ENCODE data around the gene NCKAP5L.
A peak's percentile ranks its signal among the peaks of the same experiment; 100 is the strongest.

Gene NCKAP5L

GRCh38 chr12:49846032-49846431, 17.8 kb upstream of the NCKAP5L start:
- Histone ChIP-seq H3K9me3 (ENCODE audit: control insufficient read depth, insufficient read depth, low read length) (no peaks in the 10 kb centered on the region), H3K36me3 (ENCODE audit: insufficient read depth, low read length) (no peaks in the 10 kb centered on the region), H3K4me1 (ENCODE audit: insufficient read depth, low read length) (peaks cover 10% of the 10 kb centered on the region; the same call in 1 of the 2 replicates), H3K9ac (ENCODE audit: low read depth, low read length) (no peak overlapping the region)

GRCh38 chr12:49843876-49844437, 15.7 kb upstream of the NCKAP5L start:
- H3K9ac ChIP-seq (ENCODE audit: low read depth, low read length) = peak overlapping the region; percentile 100; the same call in 1 of the 2 replicates
- no peaks in the 10 kb centered on the region for H3K36me3 ChIP-seq (ENCODE audit: insufficient read depth, low read length)
- peaks cover 10% of the 10 kb centered on the region; the same call in 1 of the 2 replicates for H3K4me1 ChIP-seq (ENCODE audit: insufficient read depth, low read length)
- no peaks in the 10 kb centered on the region for H3K9me3 ChIP-seq (ENCODE audit: control insufficient read depth, insufficient read depth, low read length)

- H3K4me1 ChIP-seq (ENCODE audit: insufficient read depth, low read length) = peaks cover 10% of the 10 kb centered on the region; the same call in 1 of the 2 replicates
- no peaks in the 10 kb centered on the region for H3K9me3 ChIP-seq (ENCODE audit: control insufficient read depth, insufficient read depth, low read length)
- H3K9ac ChIP-seq (ENCODE audit: low read depth, low read length) = peak overlapping the region; percentile 100
- H3K36me3 ChIP-seq (ENCODE audit: insufficient read depth, low read length) = no peaks in the 10 kb centered on the region
Observed at GRCh38 chr12:49843411-49843810, 15.2 kb upstream of the NCKAP5L start.

- H3K9me3 ChIP-seq (ENCODE audit: control insufficient read depth, insufficient read depth, low read length) = no peaks in the 10 kb centered on the region
- H3K36me3 ChIP-seq (ENCODE audit: insufficient read depth, low read length) = no peaks in the 10 kb centered on the region
- peak within 1 kb of the TSS; percentile 100 for H3K9ac ChIP-seq (ENCODE audit: low read depth, low read length)
- H3K4me1 ChIP-seq (ENCODE audit: insufficient read depth, low read length) = peaks cover 10% of the 10 kb centered on the region; the same call in 1 of the 2 replicates
Observed at GRCh38 chr12:49842519-49843352, 14.5 kb upstream of the NCKAP5L start, which contains the start of gene BCDIN3D. Gene BCDIN3D, minus strand, starts transcription at chr12:49843106. Its CDS starts 19 bp downstream, at chr12:49843087.

- no peaks in the 10 kb centered on the region for H3K9me3 ChIP-seq (ENCODE audit: control insufficient read depth, insufficient read depth, low read length)
- H3K9ac ChIP-seq (ENCODE audit: low read depth, low read length) = no peak overlapping the region
- peaks cover 10% of the 10 kb centered on the region; the same call in 1 of the 2 replicates for H3K4me1 ChIP-seq (ENCODE audit: insufficient read depth, low read length)
- no peaks in the 10 kb centered on the region for H3K36me3 ChIP-seq (ENCODE audit: insufficient read depth, low read length)
Observed at GRCh38 chr12:49838973-49839633, 10.9 kb upstream of the NCKAP5L start.

- Histone ChIP-seq H3K9me3 (ENCODE audit: control insufficient read depth, insufficient read depth, low read length) (no peaks in the 10 kb centered on the region), H3K9ac (ENCODE audit: low read depth, low read length) (no peak overlapping the region), H3K4me1 (ENCODE audit: insufficient read depth, low read length) (no peaks in the 10 kb centered on the region), H3K36me3 (ENCODE audit: insufficient read depth, low read length) (no peaks in the 10 kb centered on the region)
Observed at GRCh38 chr12:49832836-49833421, 4.7 kb upstream of the NCKAP5L start.

GRCh38 chr12:49831717-49832116, 3.5 kb upstream of the NCKAP5L start:
- Histone ChIP-seq H3K4me1 (ENCODE audit: insufficient read depth, low read length) (peaks cover 4% of the 10 kb centered on the region), H3K9me3 (ENCODE audit: control insufficient read depth, insufficient read depth, low read length) (no peaks in the 10 kb centered on the region), H3K9ac (ENCODE audit: low read depth, low read length) (no peak overlapping the region), H3K36me3 (ENCODE audit: insufficient read depth, low read length) (no peaks in the 10 kb centered on the region)

- Histone ChIP-seq H3K36me3 (ENCODE audit: insufficient read depth, low read length) (no peaks in the 10 kb centered on the region), H3K4me1 (ENCODE audit: insufficient read depth, low read length) (peaks cover 25% of the 10 kb centered on the region), H3K9ac (ENCODE audit: low read depth, low read length) (peak overlapping the region; percentile 92), H3K9me3 (ENCODE audit: control insufficient read depth, insufficient read depth, low read length) (no peaks in the 10 kb centered on the region)
Observed at GRCh38 chr12:49827401-49828099, 663 bp downstream of the NCKAP5L start.

- Histone ChIP-seq H3K9me3 (ENCODE audit: control insufficient read depth, insufficient read depth, low read length) (no peaks in the 10 kb centered on the region), H3K36me3 (ENCODE audit: insufficient read depth, low read length) (no peaks in the 10 kb centered on the region), H3K9ac (ENCODE audit: low read depth, low read length) (peak overlapping the region; percentile 92), H3K4me1 (ENCODE audit: insufficient read depth, low read length) (peaks cover 25% of the 10 kb centered on the region)
Observed at GRCh38 chr12:49827051-49827400, 1.2 kb downstream of the NCKAP5L start.

- Histone ChIP-seq H3K4me1 (ENCODE audit: insufficient read depth, low read length) (peaks cover 32% of the 10 kb centered on the region), H3K36me3 (ENCODE audit: insufficient read depth, low read length) (no peaks in the 10 kb centered on the region), H3K9ac (ENCODE audit: low read depth, low read length) (no peak overlapping the region), H3K9me3 (ENCODE audit: control insufficient read depth, insufficient read depth, low read length) (no peaks in the 10 kb centered on the region)
Observed at GRCh38 chr12:49825971-49826421, 2.2 kb downstream of the NCKAP5L start.

- no peak overlapping the region for H3K9ac ChIP-seq (ENCODE audit: low read depth, low read length)
- no peaks in the 10 kb centered on the region for H3K9me3 ChIP-seq (ENCODE audit: control insufficient read depth, insufficient read depth, low read length)
- no peaks in the 10 kb centered on the region for H3K36me3 ChIP-seq (ENCODE audit: insufficient read depth, low read length)
- peaks cover 37% of the 10 kb centered on the region for H3K4me1 ChIP-seq (ENCODE audit: insufficient read depth, low read length)
Observed at GRCh38 chr12:49825360-49825970, 2.7 kb downstream of the NCKAP5L start.

GRCh38 chr12:49824895-49825294, 3.3 kb downstream of the NCKAP5L start:
- Histone ChIP-seq H3K9ac (ENCODE audit: low read depth, low read length) (no peak overlapping the region), H3K4me1 (ENCODE audit: insufficient read depth, low read length) (peaks cover 38% of the 10 kb centered on the region), H3K36me3 (ENCODE audit: insufficient read depth, low read length) (no peaks in the 10 kb centered on the region), H3K9me3 (ENCODE audit: control insufficient read depth, insufficient read depth, low read length) (no peaks in the 10 kb centered on the region)

GRCh38 chr12:49824416-49824815, 3.8 kb downstream of the NCKAP5L start:
- Histone ChIP-seq H3K9me3 (ENCODE audit: control insufficient read depth, insufficient read depth, low read length) (no peaks in the 10 kb centered on the region), H3K9ac (ENCODE audit: low read depth, low read length) (no peak overlapping the region), H3K4me1 (ENCODE audit: insufficient read depth, low read length) (peaks cover 38% of the 10 kb centered on the region), H3K36me3 (ENCODE audit: insufficient read depth, low read length) (no peaks in the 10 kb centered on the region)

All from ES-I3 (cell line).